ENCODE results near the gene PARVG.

The PARVG gene

GRCh38 chr22:44202261-44202789 is 21.6 kb downstream of the PARVG start:
- TF ChIP-seq CTCF (IDR thresholded peaks at IDR 0.05; ENCODE audit: low read depth, low read length, missing control alignments), result no peak
- no peak for DNase-seq (ENCODE audit: extremely low read depth, low read depth)
- H3K4me3 ChIP-seq (replicated peaks; ENCODE audit: low read depth, low read length), result no peak overlapping the region

- TF ChIP-seq CTCF (IDR thresholded peaks at IDR 0.05; ENCODE audit: low read depth, low read length, missing control alignments), result no peak
- no peak for DNase-seq (ENCODE audit: extremely low read depth, low read depth)
- no peak overlapping the region for H3K4me3 ChIP-seq (replicated peaks; ENCODE audit: low read depth, low read length)
These were observed 22.5 kb downstream of the PARVG start for GRCh38 chr22:44203203-44203602.

DNA sequence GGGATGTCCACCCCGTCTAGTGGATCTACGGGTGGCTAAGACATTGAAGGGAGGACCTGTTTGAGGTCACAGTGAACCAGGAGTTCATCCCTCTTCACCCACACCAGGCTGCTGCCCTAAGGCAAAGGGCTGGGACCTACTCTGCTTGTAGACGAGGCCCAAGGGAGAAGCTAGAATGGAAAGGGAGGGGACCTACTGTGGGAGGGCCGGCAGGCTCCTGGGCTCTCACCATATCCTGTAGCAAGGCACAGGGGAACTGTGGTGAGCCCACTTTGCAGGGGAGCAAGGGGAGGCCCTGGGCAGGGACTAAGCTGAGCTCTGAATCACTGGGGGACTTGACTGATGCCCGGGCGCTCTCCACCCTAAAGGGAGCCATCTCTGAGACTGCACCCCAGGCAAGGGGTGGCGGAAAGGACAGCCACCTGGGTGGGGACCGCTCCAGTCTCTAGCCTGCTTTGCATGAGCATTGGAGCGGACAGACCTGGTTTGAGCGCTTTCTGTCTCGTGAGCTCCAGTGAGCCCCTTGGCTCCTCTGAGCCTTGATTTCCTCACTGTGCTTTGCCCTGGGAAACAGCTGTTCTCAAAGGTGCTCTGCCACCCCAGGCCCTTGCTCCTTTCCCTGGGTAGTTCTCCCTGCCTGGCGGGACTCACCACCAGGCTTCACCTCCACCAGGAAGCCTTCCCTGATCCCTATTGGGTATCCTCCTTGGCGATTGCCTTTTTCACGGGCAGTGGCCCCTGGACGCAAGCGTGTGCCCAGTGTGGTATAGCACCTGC is 24.2 kb downstream of the PARVG start:
- no peak overlapping the region for H3K4me3 ChIP-seq (replicated peaks; ENCODE audit: low read depth, low read length)
- no peak for DNase-seq (ENCODE audit: extremely low read depth, low read depth)
- TF ChIP-seq CTCF (IDR thresholded peaks at IDR 0.05; ENCODE audit: low read depth, low read length, missing control alignments), result no peak

GRCh38 chr22:44205516-44206329 is 25.0 kb downstream of the PARVG start:
- TF ChIP-seq CTCF (IDR thresholded peaks at IDR 0.05; ENCODE audit: low read depth, low read length, missing control alignments), result no peak
- DNase-seq (ENCODE audit: extremely low read depth, low read depth), result no peak
- no peak overlapping the region for H3K4me3 ChIP-seq (replicated peaks; ENCODE audit: low read depth, low read length)

DNA sequence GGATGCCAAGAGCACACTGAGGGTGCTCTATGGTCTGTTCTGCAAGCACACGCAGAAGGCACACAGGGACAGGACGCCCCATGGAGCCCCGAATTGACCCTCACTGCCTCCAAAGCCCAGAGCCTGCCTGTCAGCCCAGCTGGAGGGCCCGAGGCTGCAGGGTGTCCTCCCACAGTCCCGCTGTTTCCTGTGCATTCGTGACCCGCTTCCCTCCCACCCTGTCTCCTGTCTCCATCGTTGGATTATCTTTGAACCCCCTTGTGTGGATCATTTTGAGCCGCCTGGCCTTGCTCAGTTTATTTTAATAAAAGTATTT is 25.6 kb downstream of the PARVG start:
- no peak for TF ChIP-seq CTCF (IDR thresholded peaks at IDR 0.05; ENCODE audit: low read depth, low read length, missing control alignments)
- no peak overlapping the region for H3K4me3 ChIP-seq (replicated peaks; ENCODE audit: low read depth, low read length)
- no peak for DNase-seq (ENCODE audit: extremely low read depth, low read depth)

DNA sequence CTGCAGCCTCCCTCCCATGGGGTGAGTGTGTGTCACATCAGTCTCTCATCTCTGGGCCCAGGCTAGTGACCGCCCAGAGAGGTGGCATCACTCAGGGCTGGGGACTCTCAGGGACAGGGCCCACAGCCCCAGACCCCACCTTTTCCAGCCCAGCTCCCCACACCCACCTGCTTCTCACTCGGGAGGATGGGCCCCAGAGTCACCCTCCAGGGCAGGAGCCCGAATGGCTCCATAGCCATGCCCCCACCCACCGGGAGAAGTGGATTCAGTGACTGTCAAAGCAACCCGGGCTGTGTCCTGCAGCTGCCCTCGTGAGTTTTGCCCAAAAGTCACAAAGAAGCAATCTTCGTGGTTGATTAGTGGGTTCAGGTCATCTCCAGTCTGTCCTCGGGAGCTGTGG is 26.0 kb downstream of the PARVG start:
- H3K4me3 ChIP-seq (replicated peaks; ENCODE audit: low read depth, low read length), result no peak overlapping the region
- no peak for TF ChIP-seq CTCF (IDR thresholded peaks at IDR 0.05; ENCODE audit: low read depth, low read length, missing control alignments)
- no peak for DNase-seq (ENCODE audit: extremely low read depth, low read depth)
